Spleen (tissue), 7 donors: ENCODE results near the gene IMMP2L.

Source experiments
- POLR2AphosphoS5 ChIP-seq, 3 donors: sonication (generic); formaldehyde crosslinking; IDR thresholded peaks; one replicate each; pipeline ENCODE4 v1.5.1; 2017; ENCODE audit warnings: antibody characterized with exemption in 3 of 3
- TF ChIP-seq, protein P1 (sequence below), 11 experiments: fragments of 200-600 bp in 7 of 11; fragments of 450-650 bp in 4 of 11; sonication (generic) in 4 of 11; IDR thresholded peaks in 8 of 11; conservative IDR thresholded peaks in 3 of 11; 1 replicate in 7 of 11; 2 replicates in 4 of 11; pipeline versions ENCODE4 v1.4.0 to v1.8.0; 2016 to 2021; ENCODE audit warnings: antibody characterized with exemption in 11 of 11, inconsistent platforms in 4 of 11, mild to moderate bottlenecking in 1 of 11
- donor health status: DM: no; HTN: no; CAD: no; lungs with moderate emphysema.
- donor health status: DM: no; HTN: no; CAD: no.
- donor health status: DM: no; HTN: no; CAD: no.

GRCh38 chr7:111162692-111163091 lies 399.6 kb downstream of the IMMP2L start:
- TF ChIP-seq POLR2AphosphoS5 (IDR thresholded peaks at IDR 0.05) = no peak
- TF ChIP-seq, protein P1, sequence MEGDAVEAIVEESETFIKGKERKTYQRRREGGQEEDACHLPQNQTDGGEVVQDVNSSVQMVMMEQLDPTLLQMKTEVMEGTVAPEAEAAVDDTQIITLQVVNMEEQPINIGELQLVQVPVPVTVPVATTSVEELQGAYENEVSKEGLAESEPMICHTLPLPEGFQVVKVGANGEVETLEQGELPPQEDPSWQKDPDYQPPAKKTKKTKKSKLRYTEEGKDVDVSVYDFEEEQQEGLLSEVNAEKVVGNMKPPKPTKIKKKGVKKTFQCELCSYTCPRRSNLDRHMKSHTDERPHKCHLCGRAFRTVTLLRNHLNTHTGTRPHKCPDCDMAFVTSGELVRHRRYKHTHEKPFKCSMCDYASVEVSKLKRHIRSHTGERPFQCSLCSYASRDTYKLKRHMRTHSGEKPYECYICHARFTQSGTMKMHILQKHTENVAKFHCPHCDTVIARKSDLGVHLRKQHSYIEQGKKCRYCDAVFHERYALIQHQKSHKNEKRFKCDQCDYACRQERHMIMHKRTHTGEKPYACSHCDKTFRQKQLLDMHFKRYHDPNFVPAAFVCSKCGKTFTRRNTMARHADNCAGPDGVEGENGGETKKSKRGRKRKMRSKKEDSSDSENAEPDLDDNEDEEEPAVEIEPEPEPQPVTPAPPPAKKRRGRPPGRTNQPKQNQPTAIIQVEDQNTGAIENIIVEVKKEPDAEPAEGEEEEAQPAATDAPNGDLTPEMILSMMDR (IDR thresholded peaks at IDR 0.05 in 8 of 11, conservative IDR thresholded peaks at IDR 0.05 in 3 of 11) = no peak
